ENCODE results near the gene URB2. TPM values are rescaled to one million over a fixed set of nuclear protein-coding genes. Genes with fewer than 3 reads are reported as not detected.

The URB2 gene
- total and polyA plus RNA-seq, 2 donors (not counting 3 experiments of a cell fraction or from before 2014, with no cell fraction given): 4.7 to 12.4 TPM

GRCh38 chr1:229643996-229644745, 18.1 kb downstream of the URB2 start:
- TF ChIP-seq MAX (IDR thresholded peaks at IDR 0.05; ENCODE audit: insufficient read depth, insufficient read length) (no peak), CTCF (IDR thresholded peaks at IDR 0.05; ENCODE audit: extremely low read depth in 1 of 2, insufficient read depth in 1 of 2, low read depth in 1 of 2, low read length in 2 of 2) (no peak), EZH2 (IDR thresholded peaks at IDR 0.05; ENCODE audit: borderline replicate concordance, low read depth, low read length, severe bottlenecking) (no peak), POLR2AphosphoS5 (IDR thresholded peaks at IDR 0.05; ENCODE audit: insufficient read depth, low read depth, low read length) (no peak), JUN (IDR thresholded peaks at IDR 0.05; ENCODE audit: borderline replicate concordance, insufficient read depth, insufficient read length, low read depth) (no peak), GATA2 (IDR thresholded peaks at IDR 0.05; ENCODE audit: insufficient read depth, insufficient read length, low read depth, low read length) (no peak), FOS (IDR thresholded peaks at IDR 0.05; ENCODE audit: borderline replicate concordance, insufficient read depth, low read length) (no peak), POLR2A (IDR thresholded peaks at IDR 0.05; ENCODE audit: low read depth, low read length) (no peak)
- Histone ChIP-seq H3K9ac (replicated peaks; ENCODE audit: extremely low read depth, insufficient read depth, low read length) (no peak overlapping the region), H3K4me3 (replicated peaks in 1 of 3; ENCODE audit: insufficient read depth in 1 of 3, low read depth in 1 of 3, low read length in 3 of 3) (no peak overlapping the region), H3K27ac (ENCODE audit: insufficient read depth, low read depth, low read length) (no peak overlapping the region), H2AFZ (ENCODE audit: low read depth, low read length) (no peak overlapping the region), H3K9me1 (replicated peaks; ENCODE audit: control insufficient read depth, extremely low read depth, insufficient read depth, low read length) (no peaks in the 10 kb centered on the region), H4K20me1 (replicated peaks; ENCODE audit: control insufficient read depth, extremely low read depth, insufficient read depth, low read length) (no peaks in the 10 kb centered on the region), H3K4me2 (ENCODE audit: insufficient read depth, low read length) (no peak overlapping the region), H3K36me3 (ENCODE audit: control insufficient read depth in 2 of 2, extremely low read depth in 1 of 2, insufficient read depth in 2 of 2, low read length in 2 of 2) (peaks cover 7 to 15% of the 10 kb centered on the region in 2 experiments), H3K79me2 (ENCODE audit: control insufficient read depth, insufficient read depth, low read length) (peaks cover 22% of the 10 kb centered on the region), H3K27me3 (ENCODE audit: control insufficient read depth in 2 of 2, insufficient read depth in 2 of 2, low read length in 2 of 2) (no peaks in the 10 kb centered on the region), H3K4me1 (ENCODE audit: control insufficient read depth, extremely low read depth, insufficient read depth, low read length) (no peaks in the 10 kb centered on the region), H3K9me3 (replicated peaks; ENCODE audit: control insufficient read depth, insufficient read depth, low read length) (no peaks in the 10 kb centered on the region)
- DNase-seq (ENCODE audit: low read depth, low spot score): no peak
- CTCF ChIA-PET: no interaction called here
- dilution Hi-C loops (cut with MboI; ENCODE audit: extremely low pct_ligation_motif_present, low sequenced_read_pairs) (no loop called here), intact Hi-C loops (cut with micrococcal nuclease) (no loop called here)
- FAIRE-seq: no peak
- POLR2A ChIA-PET: no interaction called here
- BruUV-seq (replicated peaks): no TSS peak

All from endothelial cell of umbilical vein (primary cell).